Stimulated activated CD8-positive, alpha-beta memory T cell treated with anti-CD3 and anti-CD28 coated beads, Interleukin-4, amount 100 ng/mL, for 48 hours (primary cell): ENCODE results near the gene SEPTIN1.

ENCODE experiments used
- DNase-seq: peaks from one replicate; pipeline ENCODE4 v3.0.0-alpha.2; 2020

Gene SEPTIN1

GRCh38 chr16:30382111-30382881 is at the start of gene SEPTIN1:
Gene SEPTIN1 (minus strand): TSS chr16:30382561. CDS start chr16:30382542, 19 bp downstream.
- peak; percentile 84 for DNase-seq

GRCh38 chr16:30430428-30430970 is 48.1 kb upstream of the SEPTIN1 start:
- DNase-seq = peak; percentile 70

GRCh38 chr16:30429678-30430427 is 47.5 kb upstream of the SEPTIN1 start, which contains the start of gene DCTPP1:
Gene DCTPP1 (minus strand): TSS chr16:30430030. CDS start chr16:30429980, 50 bp downstream.
- peak; percentile 97 for DNase-seq

- DNase-seq = no peak
Measured at GRCh38 chr16:30429418-30429677, 47.0 kb upstream of the SEPTIN1 start.

GRCh38 chr16:30428055-30428454 is 45.7 kb upstream of the SEPTIN1 start:
- DNase-seq = no peak

GRCh38 chr16:30421010-30421409 is 38.6 kb upstream of the SEPTIN1 start:
- DNase-seq = no peak

- DNase-seq = no peak
Measured at GRCh38 chr16:30418350-30419181, 36.2 kb upstream of the SEPTIN1 start.

GRCh38 chr16:30417529-30418349 is 35.4 kb upstream of the SEPTIN1 start:
- peak; percentile 88 for DNase-seq

GRCh38 chr16:30416624-30417528 is 34.5 kb upstream of the SEPTIN1 start:
- peak; percentile 42 for DNase-seq

GRCh38 chr16:30416047-30416603 is 33.8 kb upstream of the SEPTIN1 start:
- DNase-seq = no peak

GRCh38 chr16:30414159-30414558 is 31.8 kb upstream of the SEPTIN1 start:
- DNase-seq = no peak

- no peak for DNase-seq
Measured at GRCh38 chr16:30413112-30413806, 30.9 kb upstream of the SEPTIN1 start.

- DNase-seq = peak; percentile 98
Measured at GRCh38 chr16:30409125-30410060, 27.0 kb upstream of the SEPTIN1 start.

- DNase-seq = no peak
Measured at GRCh38 chr16:30407804-30408534, 25.6 kb upstream of the SEPTIN1 start.

GRCh38 chr16:30407102-30407803 is 24.9 kb upstream of the SEPTIN1 start, which contains the start of gene ZNF771:
Gene ZNF771 (plus strand): TSS chr16:30407606. CDS start chr16:30408054, 448 bp downstream.
- peak; percentile 97 for DNase-seq

- no peak for DNase-seq
Measured at GRCh38 chr16:30406795-30407101, 24.4 kb upstream of the SEPTIN1 start.

- no peak for DNase-seq
Measured at GRCh38 chr16:30401768-30402425, 19.5 kb upstream of the SEPTIN1 start.
